GM23338 (cell line): Measurements from ENCODE around the gene FOXP1. TPM values are rescaled to one million over a fixed set of nuclear protein-coding genes. Genes with fewer than 3 reads are reported as not detected.
A peak's percentile ranks its signal among the peaks of the same experiment; 100 is the strongest.

Experiments used
- ATAC-seq: fragments of 200-7000 bp; cut with Tn5 transposase; 3 replicates; pipeline ENCODE4 v1.9.1; 2020
- DNase-seq: peaks from one replicate; pipeline ENCODE4 v3.0.0-alpha.2; 2015; ENCODE audit warnings: low spot score
- H2AFZ ChIP-seq: fragments of 200-600 bp; sonication (generic); 2 replicates; pipeline ENCODE4 v1.8.0; 2016; ENCODE audit warnings: antibody characterized with exemption, mild to moderate bottlenecking, moderate library complexity
- H3F3A ChIP-seq: fragments of 200-600 bp; sonication (generic); replicated peaks from 2 replicates; pipeline ENCODE4 v1.8.0; 2017; ENCODE audit warnings: antibody characterized with exemption, mixed run types, low read depth
- H3K27ac ChIP-seq: fragments of 200-600 bp; sonication (generic); 2 replicates; pipeline ENCODE4 v1.6.1; 2016; ENCODE audit warnings: low read depth
- H3K27me3 ChIP-seq: fragments of 200-600 bp; sonication (generic); 2 replicates; pipeline ENCODE4 v1.8.0; 2016; ENCODE audit warnings: mild to moderate bottlenecking, mixed run types, moderate library complexity; ENCODE audit not compliant: insufficient read depth
- H3K36me3 ChIP-seq: fragments of 200-600 bp; sonication (generic); 2 replicates; pipeline ENCODE4 v1.8.0; 2016; ENCODE audit warnings: mild to moderate bottlenecking; ENCODE audit not compliant: insufficient read depth
- H3K4me1 ChIP-seq: fragments of 200-600 bp; sonication (generic); 2 replicates; pipeline ENCODE4 v1.8.0; 2016; ENCODE audit warnings: mild to moderate bottlenecking, moderate library complexity; ENCODE audit not compliant: insufficient read depth
- H3K4me2 ChIP-seq: fragments of 200-600 bp; sonication (generic); 2 replicates; pipeline ENCODE4 v1.7.1; 2017; ENCODE audit warnings: mixed run types
- H3K4me3 ChIP-seq: fragments of 200-600 bp; sonication (generic); 2 replicates; pipeline ENCODE4 v1.6.1; 2016; ENCODE audit warnings: mixed run types
- H3K79me2 ChIP-seq: fragments of 200-600 bp; sonication (generic); replicated peaks from 2 replicates; pipeline ENCODE4 v1.8.0; 2017; ENCODE audit warnings: mild to moderate bottlenecking; ENCODE audit not compliant: insufficient read depth
- H3K9me2 ChIP-seq: fragments of 200-600 bp; sonication (generic); 2 replicates; pipeline ENCODE4 v1.8.0; 2017; ENCODE audit not compliant: insufficient read depth
- H4K20me1 ChIP-seq: fragments of 200-600 bp; sonication (generic); replicated peaks from 2 replicates; pipeline ENCODE4 v1.8.0; 2017; ENCODE audit warnings: mild to moderate bottlenecking; ENCODE audit not compliant: insufficient read depth
- H3K27ac Mint-ChIP-seq: 2 replicates; pipeline ENCODE4 v1.8.0; 2020; ENCODE audit warnings: inconsistent platforms, mild to moderate bottlenecking, moderate library complexity, mixed read lengths
- H3K27me3 Mint-ChIP-seq: 3 replicates; pipeline ENCODE4 v1.8.0; 2022; ENCODE audit warnings: low read depth, mild to moderate bottlenecking, moderate library complexity, mixed read lengths, inconsistent platforms; ENCODE audit not compliant: insufficient read depth, poor library complexity
- H3K36me3 Mint-ChIP-seq: 3 replicates; pipeline ENCODE4 v1.8.0; 2021; ENCODE audit warnings: low read depth, mild to moderate bottlenecking, inconsistent platforms, moderate library complexity, mixed read lengths
- H3K4me1 Mint-ChIP-seq: 3 replicates; pipeline ENCODE4 v1.8.0; 2020; ENCODE audit warnings: mild to moderate bottlenecking, inconsistent platforms, mixed read lengths
- H3K4me3 Mint-ChIP-seq: 3 replicates; pipeline ENCODE4 v1.8.0; 2021; ENCODE audit warnings: moderate library complexity, mild to moderate bottlenecking, inconsistent platforms, mixed read lengths
- H3K9me3 Mint-ChIP-seq: 3 replicates; pipeline ENCODE4 v1.8.0; 2020; ENCODE audit warnings: moderate library complexity, mild to moderate bottlenecking, inconsistent platforms, mixed read lengths
- CREB1 ChIP-seq: fragments of 250-450 bp; sonication (Bioruptor Pico); IDR thresholded peaks from 2 replicates; pipeline ENCODE4 v1.5.0; 2020; ENCODE audit warnings: low read depth, mild to moderate bottlenecking, moderate library complexity
- CTCF ChIP-seq, 2 experiments: fragments of 200-600 bp in 1 of 2; sonication (generic) in 1 of 2; conservative IDR thresholded peaks; 2 replicates each; pipeline versions ENCODE4 v1.5.1 to v1.6.1; 2016 to 2017; ENCODE audit warnings: antibody characterized with exemption in 2 of 2, low read depth in 2 of 2, mild to moderate bottlenecking in 2 of 2, moderate library complexity in 1 of 2
- ETS1 ChIP-seq: IDR thresholded peaks from 2 replicates; pipeline ENCODE4 v1.6.1; 2016; ENCODE audit warnings: antibody characterized with exemption
- EZH2phosphoT487 ChIP-seq: fragments of 200-600 bp; sonication (generic); IDR thresholded peaks from one replicate; pipeline ENCODE4 v1.8.1; 2018; ENCODE audit warnings: antibody characterized with exemption; ENCODE audit not compliant: unreplicated experiment
- JUNB ChIP-seq: IDR thresholded peaks from one replicate; pipeline ENCODE4 v1.6.1; 2016; ENCODE audit warnings: antibody characterized with exemption; ENCODE audit not compliant: unreplicated experiment
- REST ChIP-seq: IDR thresholded peaks from one replicate; pipeline ENCODE4 v1.6.1; 2018; ENCODE audit warnings: antibody characterized with exemption; ENCODE audit not compliant: unreplicated experiment
- polyA plus RNA-seq: library from polyadenylated mRNA; unstranded; fragments of >200 nt; fragmentation: Nextera tagmentation; extraction: Ambion mirVana; gene quantifications from 2 replicates; pipeline ENCODE4 v1.2.1, GENCODE V29; 2016
- total RNA-seq: library from RNA; depleted of rRNA; stranded (reverse); fragments of >200 nt; shearing (Covaris generic); gene quantifications from 2 replicates; pipeline ENCODE4 v1.2.3, GENCODE V29; 2014

The FOXP1 gene
- total and polyA plus RNA-seq, 2 experiments from 2014 or later = 32.9 to 35.5 TPM

- Histone ChIP-seq H3K36me3 (no peaks in the 10 kb centered on the region), H3K4me3 (0 out of 2 replicates have a peak overlapping the region, but pooled peaks have one; percentile 2), H3K4me1 (peaks cover 67% of the 10 kb centered on the region), H3K4me2 (peak overlapping the region; percentile 65), H4K20me1 (no peaks in the 10 kb centered on the region), H3F3A (peaks cover 11% of the 10 kb centered on the region), H3K27ac (no peak overlapping the region), H3K27me3 (no peaks in the 10 kb centered on the region), H2AFZ (no peak overlapping the region), H3K79me2 (no peaks in the 10 kb centered on the region; the same call in none of the 2 replicates), H3K9me2 (no peaks in the 10 kb centered on the region)
- Mint-ChIP-seq H3K27me3 (no peaks in the 10 kb centered on the region), H3K4me3 (peak overlapping the region; percentile 39), H3K36me3 (no peaks in the 10 kb centered on the region; the same call in 2 of the 3 replicates), H3K4me1 (peaks cover 73% of the 10 kb centered on the region), H3K9me3 (no peaks in the 10 kb centered on the region), H3K27ac (peak overlapping the region; percentile 53; the same call in 1 of the 2 replicates)
- TF ChIP-seq CTCF (conservative IDR thresholded peaks at IDR 0.05; ENCODE audit: low read depth in 2 of 2) = no peak; a peak in 1 of 4 replicates
- no peak for TF ChIP-seq CREB1 (CRISPR knock-in tag)
- TF ChIP-seq ETS1 = no peak
- no peak for TF ChIP-seq JUNB
- TF ChIP-seq REST = no peak
- TF ChIP-seq EZH2phosphoT487 = no peak
- ATAC-seq (peak; percentile 65), DNase-seq (no peak)
Observed at GRCh38 chr3:71046791-71047190, 536.7 kb downstream of the FOXP1 start.

- Histone ChIP-seq H3K4me1 (peaks cover 59% of the 10 kb centered on the region), H3K27me3 (no peaks in the 10 kb centered on the region), H4K20me1 (no peaks in the 10 kb centered on the region), H3K36me3 (0 out of 2 replicates have a peak, but pooled peaks cover 2% of the 10 kb centered on the region), H3K9me2 (no peaks in the 10 kb centered on the region), H3K79me2 (no peaks in the 10 kb centered on the region; the same call in none of the 2 replicates), H3F3A (peaks cover 11% of the 10 kb centered on the region), H3K27ac (no peak overlapping the region), H2AFZ (no peak overlapping the region), H3K4me2 (peak overlapping the region; percentile 65; the same call in 1 of the 2 replicates), H3K4me3 (no peak overlapping the region)
- H3K36me3 Mint-ChIP-seq = peaks cover 7% of the 10 kb centered on the region
- no peaks in the 10 kb centered on the region for H3K27me3 Mint-ChIP-seq
- ATAC-seq (no peak), DNase-seq (no peak)
- H3K4me1 Mint-ChIP-seq = peaks cover 64% of the 10 kb centered on the region
- H3K9me3 Mint-ChIP-seq = no peaks in the 10 kb centered on the region
- no peak overlapping the region; the same call in 2 of the 3 replicates for H3K4me3 Mint-ChIP-seq
- peak overlapping the region; percentile 3; the same call in 1 of the 2 replicates for H3K27ac Mint-ChIP-seq
- TF ChIP-seq REST = no peak
Observed at GRCh38 chr3:71045917-71046282, 537.6 kb downstream of the FOXP1 start.
